MCF 10A (cell line): ENCODE results near the gene PCIF1. TPM values are rescaled to one million over a fixed set of nuclear protein-coding genes. Genes with fewer than 3 reads are reported as not detected.

ENCODE experiments used
- BruUV-seq: library from RNA; stranded (reverse); fragments of 400-500 nt; replicated peaks from 2 replicates; lab custom pipeline; 2021; lab: Mats Ljungman, UMichigan
- CTCF ChIA-PET: fragments of 300-600 bp; sonication (Branson Sonifier 250); formaldehyde crosslinking; extraction: SDS; loops from one replicate; lab custom pipeline; 2021; ENCODE audit warnings: antibody characterized with exemption, inconsistent platforms; lab: Yijun Ruan, JAX
- POLR2A ChIA-PET: fragments of 300-600, 350-650 bp; sonication (Branson Sonifier 250); formaldehyde crosslinking; extraction: SDS; loops from one replicate; lab custom pipeline; 2020; ENCODE audit warnings: antibody characterized with exemption, inconsistent platforms; lab: Yijun Ruan, JAX
- DNase-seq: peaks from one replicate; pipeline ENCODE4 v3.0.0-alpha.2; 2018; ENCODE audit not compliant: unreplicated experiment
- H3K27ac Mint-ChIP-seq: one replicate; pipeline ENCODE4 v1.8.0; 2022; ENCODE audit warnings: mild to moderate bottlenecking, low read depth, mixed read lengths; ENCODE audit not compliant: unreplicated experiment
- H3K27me3 Mint-ChIP-seq: one replicate; pipeline ENCODE4 v1.8.0; 2022; ENCODE audit warnings: mixed read lengths; ENCODE audit not compliant: insufficient read depth, unreplicated experiment
- H3K36me3 Mint-ChIP-seq: one replicate; pipeline ENCODE4 v1.8.0; 2022; ENCODE audit warnings: mild to moderate bottlenecking, moderate library complexity, mixed read lengths; ENCODE audit not compliant: insufficient read depth, unreplicated experiment
- H3K4me1 Mint-ChIP-seq: one replicate; pipeline ENCODE4 v1.8.0; 2022; ENCODE audit warnings: mixed read lengths; ENCODE audit not compliant: insufficient read depth, unreplicated experiment
- H3K4me3 Mint-ChIP-seq: one replicate; pipeline ENCODE4 v1.8.0; 2022; ENCODE audit warnings: mild to moderate bottlenecking, moderate library complexity, mixed read lengths; ENCODE audit not compliant: unreplicated experiment
- H3K9me3 Mint-ChIP-seq: one replicate; pipeline ENCODE4 v1.8.0; 2022; ENCODE audit warnings: mixed read lengths; ENCODE audit not compliant: unreplicated experiment
- CTCF ChIP-seq: fragments of 200-600 bp; IDR thresholded peaks from one replicate; pipeline ENCODE4 v1.8.0; 2022; ENCODE audit warnings: antibody characterized with exemption, mild to moderate bottlenecking; ENCODE audit not compliant: unreplicated experiment
- intact Hi-C: fragments of 100-400 bp; cut with micrococcal nuclease; formaldehyde crosslinking; loops from 2 replicates; pipeline ENCODE4 v1.14.1; 2022
- total RNA-seq: library from RNA; stranded (reverse); gene quantifications from 2 replicates; pipeline ENCODE4 v1.2.3, GENCODE V29; 2022

Gene PCIF1
- total RNA-seq, 1 experiment from 2014 or later: 20.5 TPM

- H3K9me3 Mint-ChIP-seq: no peaks in the 10 kb centered on the region
- H3K4me3 Mint-ChIP-seq: no peak overlapping the region
- BruUV-seq: no TSS peak
- no peak for TF ChIP-seq CTCF
- CTCF ChIA-PET: interaction anchor here (0.5 to 6.5 kb wide), 22 partner anchors 7 to 1114 kb away, joined by 3 to 76 read pairs (median 4); partner anchors contain the start of genes CTSA and NEURL2
- H3K4me1 Mint-ChIP-seq: no peaks in the 10 kb centered on the region
- H3K36me3 Mint-ChIP-seq: peaks cover 77% of the 10 kb centered on the region
- intact Hi-C loops: loop anchor here (2.0 kb wide), 1 partner anchor 27 kb away; the partner anchor contains the start of gene PCIF1
- H3K27me3 Mint-ChIP-seq: no peaks in the 10 kb centered on the region
- no peak overlapping the region for H3K27ac Mint-ChIP-seq
- DNase-seq: no peak
- POLR2A ChIA-PET: interaction anchor here (0.6 to 4.8 kb wide), 7 partner anchors 10 to 162 kb away, joined by 3 to 21 read pairs (median 4); partner anchors contain the start of gene PCIF1
These were observed 27.7 kb downstream of the PCIF1 start for GRCh38 chr20:45962031-45962755.

GRCh38 chr20:45963059-45964005 is 28.8 kb downstream of the PCIF1 start:
- no peak overlapping the region for H3K4me3 Mint-ChIP-seq
- peak; percentile 63 for DNase-seq
- H3K27me3 Mint-ChIP-seq: no peaks in the 10 kb centered on the region
- peak; percentile 44 for TF ChIP-seq CTCF
- BruUV-seq: no TSS peak
- no peaks in the 10 kb centered on the region for H3K4me1 Mint-ChIP-seq
- intact Hi-C loops: loop anchor here (1.0 to 2.0 kb wide), 2 partner anchors 29 to 71 kb away; partner anchors contain the start of gene PCIF1
- POLR2A ChIA-PET: interaction anchor here (0.7 to 4.8 kb wide), 8 partner anchors 9 to 164 kb away, joined by 3 to 21 read pairs (median 4); partner anchors contain the start of gene PCIF1
- peaks cover 86% of the 10 kb centered on the region for H3K36me3 Mint-ChIP-seq
- no peak overlapping the region for H3K27ac Mint-ChIP-seq
- CTCF ChIA-PET: interaction anchor here (0.6 to 6.5 kb wide), 23 partner anchors 6 to 438 kb away, joined by 3 to 76 read pairs (median 4); no protein-coding TSS in a partner anchor
- no peaks in the 10 kb centered on the region for H3K9me3 Mint-ChIP-seq

GRCh38 chr20:45964006-45964400 is 29.5 kb downstream of the PCIF1 start:
- H3K36me3 Mint-ChIP-seq: peaks cover 82% of the 10 kb centered on the region
- H3K27ac Mint-ChIP-seq: no peak overlapping the region
- BruUV-seq: no TSS peak
- POLR2A ChIA-PET: interaction anchor here (1.0 to 4.8 kb wide), 2 partner anchors 10 to 30 kb away, joined by 4 to 21 read pairs; partner anchors contain the start of gene PCIF1
- intact Hi-C loops: no loop called here
- H3K4me3 Mint-ChIP-seq: no peak overlapping the region
- CTCF ChIA-PET: interaction anchor here (0.6 to 6.5 kb wide), 7 partner anchors 12 to 193 kb away, joined by 3 to 48 read pairs (median 4); no protein-coding TSS in a partner anchor
- H3K27me3 Mint-ChIP-seq: no peaks in the 10 kb centered on the region
- H3K9me3 Mint-ChIP-seq: no peaks in the 10 kb centered on the region
- no peak for TF ChIP-seq CTCF
- H3K4me1 Mint-ChIP-seq: no peaks in the 10 kb centered on the region
- DNase-seq: no peak
